ENCODE data around the gene ERI2.

ERI2 gene

GRCh38 chr16:20851601-20852000, 45.3 kb upstream of the ERI2 start:
- DNase-seq (ENCODE audit: low read depth in 1 of 2, low spot score in 1 of 2) = no peak
- TF ChIP-seq REST (IDR thresholded peaks at IDR 0.05; ENCODE audit: insufficient replicate concordance, low read depth) (no peak), POLR2AphosphoS5 (IDR thresholded peaks at IDR 0.05; ENCODE audit: low read depth) (no peak), GABPA (IDR thresholded peaks at IDR 0.05; ENCODE audit: low read depth) (no peak), SPI1 (IDR thresholded peaks at IDR 0.05; ENCODE audit: borderline replicate concordance, low read depth) (no peak), CTCF (IDR thresholded peaks at IDR 0.05; ENCODE audit: insufficient read depth, low read length) (no peak)
- 0 out of 2 replicates have a peak overlapping the region, but pooled peaks have one; percentile 3 for H3K27ac ChIP-seq (replicated peaks)
- H3K27me3 ChIP-seq (ENCODE audit: insufficient read depth, poor library complexity, severe bottlenecking) = no peaks in the 10 kb centered on the region
- H3K4me3 ChIP-seq (replicated peaks; ENCODE audit: insufficient read depth, low read length) = no peak overlapping the region

GRCh38 chr16:20850981-20851380, 44.7 kb upstream of the ERI2 start:
- H3K4me3 ChIP-seq (replicated peaks; ENCODE audit: insufficient read depth, low read length) = no peak overlapping the region
- DNase-seq (ENCODE audit: low read depth in 1 of 2, low spot score in 1 of 2) = no peak
- TF ChIP-seq GABPA (IDR thresholded peaks at IDR 0.05; ENCODE audit: low read depth) (no peak), REST (IDR thresholded peaks at IDR 0.05; ENCODE audit: insufficient replicate concordance, low read depth) (no peak), POLR2AphosphoS5 (IDR thresholded peaks at IDR 0.05; ENCODE audit: low read depth) (no peak), CTCF (IDR thresholded peaks at IDR 0.05; ENCODE audit: insufficient read depth, low read length) (no peak), SPI1 (IDR thresholded peaks at IDR 0.05; ENCODE audit: borderline replicate concordance, low read depth) (no peak)
- H3K27ac ChIP-seq (replicated peaks) = no peak overlapping the region
- no peaks in the 10 kb centered on the region for H3K27me3 ChIP-seq (ENCODE audit: insufficient read depth, poor library complexity, severe bottlenecking)

- H3K27ac ChIP-seq (replicated peaks) = peak overlapping the region; percentile 41
- no peak overlapping the region for H3K4me3 ChIP-seq (replicated peaks; ENCODE audit: insufficient read depth, low read length)
- no peaks in the 10 kb centered on the region for H3K27me3 ChIP-seq (ENCODE audit: insufficient read depth, poor library complexity, severe bottlenecking)
- peak; percentile 61 to 68 for DNase-seq (ENCODE audit: low read depth in 1 of 2, low spot score in 1 of 2)
- TF ChIP-seq POLR2AphosphoS5 (IDR thresholded peaks at IDR 0.05; ENCODE audit: low read depth) = no peak
- peak; percentile 96 for TF ChIP-seq CTCF (IDR thresholded peaks at IDR 0.05; ENCODE audit: insufficient read depth, low read length)
These were observed 43.5 kb upstream of the ERI2 start for GRCh38 chr16:20849589-20850390.

Measured in HL-60 (cell line).